NCI-H446 (cell line): ENCODE measurements around the gene PRPSAP2.
"Not testable (repeated sequence)": the region's sequence is repeated elsewhere in the genome, so short reads cannot be mapped to it uniquely, and the experiment has no call there.

Experiments used
- DNase-seq, 2 experiments: peaks; one replicate each; lab custom pipeline; 2025; lab: John Stamatoyannopoulos, UW

PRPSAP2 gene, protein sequence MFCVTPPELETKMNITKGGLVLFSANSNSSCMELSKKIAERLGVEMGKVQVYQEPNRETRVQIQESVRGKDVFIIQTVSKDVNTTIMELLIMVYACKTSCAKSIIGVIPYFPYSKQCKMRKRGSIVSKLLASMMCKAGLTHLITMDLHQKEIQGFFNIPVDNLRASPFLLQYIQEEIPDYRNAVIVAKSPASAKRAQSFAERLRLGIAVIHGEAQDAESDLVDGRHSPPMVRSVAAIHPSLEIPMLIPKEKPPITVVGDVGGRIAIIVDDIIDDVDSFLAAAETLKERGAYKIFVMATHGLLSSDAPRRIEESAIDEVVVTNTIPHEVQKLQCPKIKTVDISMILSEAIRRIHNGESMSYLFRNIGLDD

DNA sequence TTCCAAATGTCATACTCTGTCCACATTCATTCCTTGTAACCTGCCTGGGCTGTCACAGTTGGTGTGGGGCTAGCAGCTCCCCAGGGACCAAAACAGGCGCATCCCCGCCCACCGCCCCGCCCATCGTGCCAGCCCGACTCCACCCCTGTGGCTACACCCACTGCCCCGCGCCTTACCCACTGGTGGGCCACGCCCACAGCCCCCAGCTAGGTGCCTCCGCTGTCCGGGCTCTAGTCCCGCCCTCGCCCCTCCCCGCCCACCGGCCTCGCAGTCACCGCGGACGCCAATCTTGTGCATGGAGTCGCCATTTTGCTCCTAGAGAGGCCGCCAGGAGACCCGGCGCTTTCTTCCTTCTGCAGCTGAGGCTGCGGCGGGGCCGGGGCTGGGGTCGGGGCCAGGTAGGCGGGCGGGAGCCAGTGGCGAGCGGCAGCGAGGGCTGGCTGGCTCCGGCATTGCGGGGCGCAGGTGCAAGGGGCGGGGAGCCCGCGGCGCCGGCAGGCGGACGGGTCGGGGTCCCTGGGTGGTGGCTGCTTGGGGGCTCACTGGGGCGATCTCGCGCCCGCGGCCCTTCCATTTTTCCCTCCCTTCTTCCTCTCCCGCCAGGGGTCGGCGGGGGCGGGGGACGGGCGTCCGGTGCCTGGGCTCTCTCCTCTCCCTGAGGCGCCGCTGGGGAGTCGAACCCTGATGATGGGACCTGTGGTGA lies at the start of gene PRPSAP2:
Gene PRPSAP2, plus strand, starts transcription at position 268 of the 703 bp plus-strand sequence. CDS start 7,703 bp downstream, outside the sequence.
- DNase-seq = peak; percentile 84 to 96

DNA sequence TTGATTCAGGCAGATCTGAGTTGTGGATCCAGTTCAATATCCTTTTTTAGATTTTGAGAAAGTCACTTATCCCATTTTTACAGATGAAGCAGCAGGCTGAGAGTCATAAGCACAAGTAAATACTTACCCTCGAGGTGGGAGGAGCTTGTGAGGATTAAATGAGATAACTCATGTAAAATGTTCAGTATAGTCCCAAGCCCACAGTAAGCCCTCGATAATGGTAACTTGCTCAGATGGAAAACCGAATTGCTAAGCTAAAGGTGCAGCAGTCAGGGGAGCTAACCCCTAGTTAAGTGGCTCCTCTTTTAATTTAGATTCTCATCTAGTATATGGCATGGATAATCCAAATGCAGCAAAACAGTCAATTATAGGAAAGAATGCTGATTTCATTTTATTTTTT lies 42.0 kb upstream of the PRPSAP2 start:
- DNase-seq = not testable (repeated sequence)

DNA sequence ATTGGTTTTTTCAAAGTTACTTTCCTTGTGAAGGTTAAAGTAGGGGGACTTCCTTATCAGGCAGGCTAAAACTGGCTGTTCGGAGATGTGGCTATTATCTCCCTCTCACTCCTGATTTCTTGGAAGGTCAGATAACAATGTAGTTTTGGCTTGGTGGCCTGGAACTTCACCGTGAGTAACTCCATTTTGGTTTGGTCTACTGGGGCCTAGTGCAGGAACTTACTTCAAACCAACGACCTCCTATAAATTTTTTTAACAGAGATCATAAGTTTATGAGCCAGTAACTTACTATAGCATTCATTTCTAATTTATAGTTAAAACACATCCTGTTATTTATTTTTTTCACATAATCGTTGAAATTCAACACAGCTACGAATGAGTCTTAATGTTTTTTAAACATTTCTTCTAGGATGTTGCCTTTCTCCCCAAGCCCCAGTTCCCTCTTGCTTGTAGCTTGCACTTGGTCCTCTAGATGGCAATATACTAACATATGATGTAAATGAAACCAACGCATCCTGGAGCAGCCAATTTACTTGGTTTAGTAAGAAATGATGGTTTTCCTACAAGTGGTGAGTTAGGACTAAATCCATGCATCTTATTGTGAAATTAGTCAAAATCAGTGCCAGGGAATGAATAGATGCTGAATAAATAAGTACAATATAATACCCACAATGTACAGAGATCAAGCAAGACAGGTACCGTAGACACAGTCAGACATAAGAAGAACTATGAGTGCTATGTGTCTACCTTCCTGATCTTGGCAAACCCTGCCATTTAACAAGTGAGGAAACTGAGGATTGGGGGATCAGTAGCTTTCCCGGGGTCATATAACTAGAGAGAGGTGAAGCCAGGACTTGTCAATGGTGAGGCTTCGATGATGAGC lies 41.2 kb upstream of the PRPSAP2 start:
- DNase-seq = peak; percentile 30 to 62

DNA sequence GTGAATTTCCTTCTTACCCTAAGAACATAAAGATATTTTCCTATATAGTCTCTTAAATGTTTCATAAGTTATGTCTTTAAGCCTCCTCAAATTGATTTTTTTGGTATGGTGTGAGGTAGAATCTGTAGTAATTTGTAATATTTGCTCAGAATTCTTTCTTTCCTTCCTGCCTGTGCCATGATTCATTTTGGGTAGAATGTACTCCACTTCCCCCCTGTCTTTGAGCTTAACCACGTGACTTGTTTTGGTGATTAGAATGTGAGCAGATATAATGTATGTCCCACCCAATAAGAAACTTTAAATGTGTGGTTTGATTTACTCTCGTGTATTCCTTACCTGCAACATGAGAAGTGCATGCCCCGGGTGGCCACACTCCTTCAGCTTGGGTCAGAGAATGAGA lies 36.5 kb upstream of the PRPSAP2 start:
- DNase-seq = not testable (repeated sequence)

DNA sequence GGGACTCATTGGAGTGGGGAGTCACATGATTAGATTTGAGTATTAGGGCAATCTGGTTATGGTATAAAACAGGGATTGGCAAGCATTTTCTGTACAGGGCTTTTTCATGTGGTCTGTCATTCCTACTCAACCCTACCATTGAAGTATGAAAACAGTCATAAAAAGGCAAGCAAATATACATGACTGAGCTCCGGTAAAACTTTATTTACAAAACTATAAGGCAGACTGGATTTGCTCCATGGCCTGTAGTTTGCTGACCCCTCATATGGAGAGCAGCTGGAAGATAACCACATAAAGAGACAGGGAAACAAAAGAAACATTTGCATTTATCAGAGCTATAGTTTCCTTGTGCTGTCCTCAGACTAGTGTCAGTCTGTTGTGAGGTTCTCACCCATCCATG lies 30.3 kb upstream of the PRPSAP2 start:
- not testable (repeated sequence) for DNase-seq

DNA sequence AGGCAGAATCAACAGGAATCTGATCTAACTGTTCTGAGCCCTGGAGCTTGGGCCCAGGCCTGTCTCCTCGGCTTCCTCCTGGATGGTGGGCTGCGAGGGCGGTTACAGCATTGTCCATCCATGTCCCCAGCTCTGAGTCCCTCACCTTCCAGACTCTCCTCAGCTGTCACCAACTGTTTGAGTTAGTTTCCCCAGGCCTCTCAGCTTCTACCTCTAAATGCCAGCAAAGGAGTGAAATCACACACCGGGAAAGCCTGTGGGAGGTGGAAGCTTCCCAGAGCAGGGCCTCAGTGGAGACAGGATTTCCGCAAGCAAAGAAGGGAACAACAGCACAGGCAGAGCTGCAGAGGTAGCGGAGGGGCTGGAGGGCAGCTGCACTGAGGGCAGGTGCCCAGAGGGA lies 9.4 kb upstream of the PRPSAP2 start:
- no peak for DNase-seq

DNA sequence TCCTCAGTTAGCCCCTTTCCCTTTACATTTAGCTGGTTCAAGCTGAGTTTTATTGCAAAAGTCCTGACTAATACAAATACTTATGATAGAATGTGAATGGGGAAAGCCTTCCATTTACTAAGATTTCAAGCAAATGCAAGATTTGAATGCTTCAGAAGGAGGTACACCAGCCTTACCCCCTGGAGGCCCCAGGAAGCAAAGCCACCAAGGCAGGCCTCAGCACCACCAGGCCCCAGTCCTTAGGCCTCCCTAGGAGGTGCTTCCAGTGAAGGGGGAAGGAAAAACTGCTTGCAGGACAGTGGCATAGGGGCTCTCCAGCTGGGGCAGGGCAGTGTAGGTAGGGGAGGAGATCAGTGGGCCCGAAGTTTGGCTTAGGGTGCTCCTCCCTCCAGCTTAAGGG lies 7.3 kb upstream of the PRPSAP2 start:
- DNase-seq = no peak

DNA sequence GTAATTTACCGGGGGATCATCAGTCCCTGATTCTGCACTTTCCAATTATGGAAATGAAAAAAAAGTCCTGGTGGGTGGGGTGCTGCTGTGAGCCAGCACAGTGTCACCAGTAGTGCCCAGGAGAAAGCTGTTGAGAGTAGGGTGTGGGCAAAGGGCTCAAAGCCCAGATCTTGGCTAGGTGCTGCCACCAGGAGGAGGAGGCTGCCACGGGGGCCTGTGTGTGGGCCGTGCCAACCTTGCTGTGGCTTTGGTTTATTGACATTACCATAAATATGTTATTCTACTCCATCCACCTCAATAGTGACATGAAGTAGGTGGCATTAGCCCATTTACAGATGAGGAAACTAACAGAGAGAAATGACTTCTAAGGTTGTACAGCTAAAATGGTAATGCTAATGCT lies 6.7 kb upstream of the PRPSAP2 start:
- no peak for DNase-seq

DNA sequence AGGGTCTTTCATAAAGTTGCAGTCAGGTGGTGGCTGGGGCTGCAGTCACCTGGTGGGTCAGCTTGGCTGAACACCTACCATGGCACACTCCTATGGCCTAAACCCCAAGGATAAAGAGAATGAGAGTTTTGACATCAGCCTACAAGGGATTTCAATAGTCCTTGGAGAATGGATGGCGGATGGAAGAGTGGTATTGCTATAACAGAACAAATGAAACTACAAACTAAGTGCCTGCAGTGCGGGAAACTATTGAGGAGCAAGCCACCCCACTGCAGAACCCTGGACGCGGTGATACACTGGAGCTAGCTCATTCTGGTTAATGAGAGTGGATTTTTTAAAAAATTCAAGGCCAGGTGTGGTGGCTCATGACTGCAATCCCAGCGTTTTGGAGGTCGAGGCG lies 3.0 kb upstream of the PRPSAP2 start:
- no peak for DNase-seq

DNA sequence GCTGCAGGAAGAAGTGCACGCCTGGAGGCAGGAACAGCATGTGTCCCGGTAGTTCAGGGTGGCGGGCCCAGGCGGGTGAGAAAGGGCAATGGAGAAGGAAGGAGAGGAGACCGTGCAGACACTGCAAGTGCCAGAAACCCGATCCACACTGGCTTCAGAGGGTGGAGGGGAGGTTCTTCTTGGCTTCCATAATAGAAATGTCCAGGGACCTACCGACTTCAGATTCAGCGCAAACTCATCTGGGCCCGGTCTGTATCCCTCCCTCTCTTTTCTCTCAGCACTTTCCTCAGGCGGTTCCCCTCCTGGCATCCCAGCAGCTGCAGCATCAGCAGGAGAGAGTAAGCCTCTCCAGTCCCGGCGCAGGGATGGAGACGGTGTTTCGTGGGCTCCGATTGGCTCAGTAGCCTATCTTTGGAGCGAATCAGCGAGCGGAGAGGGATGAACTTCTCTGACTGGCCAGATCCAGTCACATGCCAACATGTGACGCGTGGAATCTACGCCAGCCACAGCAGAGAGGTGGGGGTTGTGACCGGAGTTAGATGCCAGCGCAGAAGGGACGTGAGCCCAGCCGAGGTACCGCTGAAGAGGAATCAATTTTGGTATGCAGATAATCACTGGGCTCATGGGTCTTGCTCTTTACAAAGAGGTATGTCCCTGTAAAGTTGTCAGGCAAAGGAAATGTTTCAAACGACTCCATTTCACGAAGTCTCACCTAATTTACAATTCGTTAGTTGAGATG lies 1.9 kb upstream of the PRPSAP2 start:
- peak; percentile 88 to 95 for DNase-seq

DNA sequence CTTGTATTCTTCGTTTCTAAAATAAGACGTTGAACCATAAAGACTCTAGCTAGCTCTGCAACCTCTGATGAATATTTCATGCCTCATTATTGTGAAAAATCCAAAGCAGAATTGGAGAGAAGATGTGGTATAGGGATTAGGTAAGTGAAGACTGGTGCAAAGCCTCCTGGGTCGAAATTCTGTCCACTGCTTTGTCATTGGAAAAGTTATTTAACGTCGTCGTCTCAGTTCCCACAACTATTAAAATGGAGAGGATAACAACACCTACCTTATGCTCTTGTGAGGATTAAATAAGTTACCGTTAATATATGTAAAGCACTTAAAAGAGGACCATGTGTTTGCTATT lies 1.4 kb upstream of the PRPSAP2 start:
- no peak for DNase-seq

DNA sequence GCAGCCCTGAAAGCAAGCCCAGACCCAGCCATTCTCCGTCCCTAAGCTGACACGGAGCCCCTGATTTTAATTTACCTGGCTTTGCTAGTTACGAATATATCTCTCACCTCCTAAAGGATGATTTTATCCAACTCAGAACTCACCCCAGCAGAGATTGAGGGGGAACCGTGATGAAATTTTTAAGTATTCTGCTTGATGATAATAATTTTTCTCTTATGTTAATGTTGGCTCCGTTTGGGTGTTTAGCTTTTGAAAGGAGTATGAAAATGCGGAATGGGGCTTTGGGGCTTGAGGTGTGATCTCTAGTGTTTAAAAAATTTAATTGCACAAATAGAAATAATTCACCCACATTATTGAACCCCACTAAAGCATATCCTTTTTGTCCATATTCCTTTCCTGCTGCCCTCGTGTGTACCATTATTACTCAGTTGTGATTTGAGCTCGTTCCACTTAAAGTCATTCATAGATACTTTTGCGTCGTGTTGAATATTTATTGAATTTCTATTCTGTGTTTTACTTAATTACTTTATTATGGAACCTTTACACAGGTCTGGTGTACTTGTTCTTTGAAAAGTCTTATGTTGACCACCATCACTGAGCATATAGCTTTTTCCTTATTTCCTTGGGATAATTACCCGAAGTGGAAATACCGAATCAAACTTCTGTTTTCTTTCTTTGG lies 775 bp downstream of the PRPSAP2 start:
- no peak for DNase-seq

DNA sequence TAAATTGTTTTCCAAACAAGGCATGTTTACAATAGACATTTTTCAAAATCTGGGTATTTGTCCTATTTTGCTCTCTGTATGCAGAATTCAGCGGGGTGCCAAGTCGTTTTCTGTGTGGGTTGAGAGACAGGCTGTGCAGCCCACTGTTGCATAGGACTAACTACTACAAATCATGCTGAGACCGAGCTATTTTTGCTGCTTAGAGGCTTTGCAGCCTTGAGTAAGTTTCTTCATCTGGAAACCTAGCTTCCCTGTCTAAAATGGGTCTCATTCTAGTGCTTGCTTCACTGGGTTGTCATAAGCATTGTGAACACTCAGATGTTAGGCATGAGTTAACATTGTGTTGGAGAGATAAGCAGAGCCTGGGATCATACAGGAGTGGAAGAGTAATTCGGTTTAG lies 1.3 kb downstream of the PRPSAP2 start:
- no peak for DNase-seq

DNA sequence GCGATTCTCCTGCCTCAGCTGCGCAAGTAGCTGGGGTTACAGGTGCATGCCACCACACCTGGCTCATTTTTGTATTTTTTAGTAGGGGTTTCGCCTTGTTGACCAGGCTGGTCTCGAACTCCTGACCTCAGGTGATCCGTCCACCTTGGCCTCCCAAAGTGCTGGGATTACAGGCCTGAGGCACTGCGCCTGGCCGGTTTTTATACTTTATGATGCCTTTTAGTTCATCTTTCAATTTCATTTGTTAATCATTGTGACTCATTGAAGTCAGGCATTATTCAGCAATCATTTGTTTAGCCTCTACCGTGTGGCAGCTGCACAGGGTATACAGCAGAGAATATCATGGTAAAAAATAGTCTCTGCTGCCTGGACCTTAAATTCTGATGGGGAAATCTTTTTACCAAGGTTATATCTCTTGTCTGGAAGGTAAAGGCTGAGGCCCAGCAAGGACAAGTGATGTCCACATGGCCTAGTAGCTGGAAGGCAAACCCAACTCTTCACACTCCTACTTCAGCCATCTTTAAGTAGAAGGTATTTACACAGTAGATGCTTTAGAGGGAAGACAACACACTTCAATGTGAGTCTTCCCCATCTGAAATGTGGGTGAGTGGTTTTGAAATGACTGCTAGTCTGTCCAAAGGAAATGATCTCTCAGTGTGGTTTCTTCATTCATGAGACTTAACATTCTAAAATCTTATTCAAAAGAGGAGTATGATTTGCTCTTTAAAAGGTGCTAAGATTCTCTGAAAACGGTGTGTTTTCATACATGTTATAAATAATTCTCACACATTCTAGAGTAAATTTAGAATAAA lies 2.4 kb downstream of the PRPSAP2 start:
- DNase-seq = no peak

DNA sequence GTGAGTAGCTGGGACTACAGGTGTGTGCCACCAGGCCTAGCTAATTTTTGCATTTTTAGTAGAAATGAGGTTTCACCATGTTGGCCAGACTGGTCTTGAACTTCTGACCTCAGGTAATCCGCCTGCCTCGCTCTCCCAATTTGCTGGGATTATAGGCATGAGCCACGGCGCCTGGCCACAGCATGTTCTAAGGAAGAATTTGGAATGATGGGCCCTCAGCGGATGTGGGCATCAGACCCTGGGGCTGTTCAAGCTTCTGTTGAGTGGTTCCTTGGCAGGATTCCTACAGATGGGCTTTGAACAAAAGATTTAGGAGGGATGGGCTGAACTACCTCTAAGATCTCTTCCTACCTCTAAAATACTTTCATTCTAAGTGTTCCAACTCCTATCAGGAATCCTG lies 4.1 kb downstream of the PRPSAP2 start:
- no peak for DNase-seq

DNA sequence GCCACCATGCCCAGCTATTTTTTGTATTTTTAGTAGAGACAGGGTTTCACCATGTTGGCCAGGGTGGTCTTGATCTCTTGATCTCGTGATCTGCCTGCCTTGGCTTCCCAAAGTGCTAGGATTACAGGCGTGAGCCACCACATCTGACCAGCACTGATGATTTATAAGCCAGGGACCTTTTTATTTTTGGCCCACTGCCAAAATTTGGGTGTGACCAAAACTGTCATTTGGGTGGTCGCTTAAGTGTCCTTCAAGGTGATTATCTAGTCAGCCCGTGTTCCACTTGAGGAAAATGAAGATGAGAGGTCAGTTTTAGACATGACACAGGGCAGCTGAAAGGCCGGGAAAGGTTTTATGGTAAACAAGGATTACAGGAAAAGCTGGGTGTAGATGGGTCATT lies 7.1 kb downstream of the PRPSAP2 start:
- DNase-seq = not testable (repeated sequence)

DNA sequence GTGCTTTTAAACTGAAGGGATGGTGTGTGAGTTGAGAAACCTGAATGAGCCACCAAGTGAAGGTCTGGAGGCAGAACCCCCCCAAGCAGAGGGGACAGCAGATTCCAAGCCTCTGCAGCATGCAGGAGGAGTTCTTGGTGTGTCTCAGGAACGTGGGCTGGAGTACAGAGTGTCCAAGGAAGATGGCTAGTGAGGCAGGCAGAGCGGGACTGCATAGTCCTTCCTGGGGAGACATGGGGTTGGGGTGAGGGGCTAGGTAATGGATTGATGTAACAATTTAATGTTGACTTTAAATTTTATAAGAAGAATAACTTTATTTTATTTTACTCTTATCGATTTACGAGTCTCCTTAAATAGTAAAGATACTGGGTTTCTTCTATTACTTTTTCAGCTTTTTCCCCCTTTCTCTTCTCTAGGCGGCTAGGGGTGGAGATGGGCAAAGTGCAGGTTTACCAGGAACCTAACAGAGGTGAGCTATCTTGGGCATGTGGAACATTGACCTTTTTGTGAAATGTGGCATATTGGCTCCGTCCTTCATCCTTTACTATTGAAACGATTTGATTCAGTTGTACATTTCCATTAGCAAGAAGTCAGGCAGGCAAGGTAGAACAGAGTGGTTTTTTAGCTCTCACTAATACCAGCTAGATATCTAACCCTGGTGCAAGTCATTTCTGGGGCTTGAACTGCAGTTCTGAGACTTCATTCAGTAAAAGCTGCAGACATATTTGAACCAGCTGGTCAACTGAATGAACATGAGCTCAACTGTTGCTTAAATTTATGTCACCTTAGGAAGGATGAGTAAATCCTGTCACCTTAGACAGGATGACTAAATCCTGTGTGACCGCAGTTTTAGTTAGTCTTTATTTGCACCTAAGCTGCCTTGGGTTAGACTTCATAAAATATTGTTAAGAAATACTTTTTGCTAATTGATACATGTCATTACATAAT lies 9.2 kb downstream of the PRPSAP2 start:
- no peak for DNase-seq

DNA sequence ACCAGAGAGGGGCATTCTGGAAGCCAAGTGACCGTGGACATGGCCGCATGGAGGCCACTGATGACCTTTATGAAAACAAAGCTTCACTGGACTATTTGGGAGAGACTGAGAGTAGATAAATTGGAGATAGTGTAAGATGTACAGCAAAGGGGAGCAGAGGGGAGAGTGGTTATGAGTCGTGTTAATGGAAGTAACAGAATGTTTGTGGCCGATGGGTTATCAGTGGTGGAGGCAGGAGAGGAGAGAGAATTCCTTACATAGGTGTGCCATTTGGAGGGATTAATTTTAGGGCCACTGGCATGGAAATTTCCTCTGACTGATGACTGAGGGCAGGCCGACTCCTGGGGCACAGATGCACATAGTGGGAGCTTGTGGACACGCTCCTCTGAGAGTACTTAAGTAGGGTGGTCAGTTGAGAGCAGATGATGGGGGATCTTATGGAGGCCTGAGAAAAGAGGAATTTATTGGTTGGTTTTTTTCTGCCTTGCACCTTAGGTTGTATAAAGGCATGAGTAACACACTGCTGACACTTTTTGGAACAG lies 19.2 kb downstream of the PRPSAP2 start:
- DNase-seq = no peak

DNA sequence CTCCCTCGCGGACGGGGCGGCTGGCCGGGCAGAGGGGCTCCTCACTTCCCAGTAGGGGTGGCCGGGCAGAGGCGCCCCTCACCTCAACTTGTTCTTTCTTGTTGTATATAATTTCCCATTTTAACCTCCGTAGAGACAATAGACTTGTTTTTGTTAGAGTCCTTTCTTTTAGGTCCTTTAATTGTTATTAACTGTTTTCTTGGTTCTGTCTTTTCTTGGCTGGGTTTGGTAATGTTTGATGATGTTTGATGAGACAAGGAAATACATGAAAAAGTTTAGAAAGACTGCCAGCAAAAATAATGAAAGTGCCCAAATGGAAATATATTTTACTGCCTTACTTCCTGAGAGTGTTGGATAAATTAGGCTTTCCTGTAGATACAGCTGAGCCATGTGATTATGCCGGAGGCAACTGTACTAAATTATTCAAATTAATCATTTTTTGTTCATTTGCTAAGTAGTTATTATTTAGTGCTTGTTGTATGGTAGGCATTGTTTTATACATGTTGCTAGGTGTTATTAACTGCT lies 30.9 kb downstream of the PRPSAP2 start:
- DNase-seq = no peak
